GM10266 (cell line): ENCODE data around the gene RPRML.

Experiments
- DNase-seq: peaks from one replicate; pipeline ENCODE4 v3.0.0; 2012; ENCODE audit errors: extremely low spot score
- TF ChIP-seq, protein P1 (sequence below): IDR thresholded peaks from 2 replicates; pipeline ENCODE4 v1.5.1; 2012; ENCODE audit warnings: mild to moderate bottlenecking, low read depth; ENCODE audit not compliant: control insufficient read depth, insufficient read depth; ENCODE audit errors: missing control alignments

RPRML gene

GRCh38 chr17:46950997-46951621 lies 27.9 kb downstream of the RPRML start:
- no peak for DNase-seq
- TF ChIP-seq, protein P1, sequence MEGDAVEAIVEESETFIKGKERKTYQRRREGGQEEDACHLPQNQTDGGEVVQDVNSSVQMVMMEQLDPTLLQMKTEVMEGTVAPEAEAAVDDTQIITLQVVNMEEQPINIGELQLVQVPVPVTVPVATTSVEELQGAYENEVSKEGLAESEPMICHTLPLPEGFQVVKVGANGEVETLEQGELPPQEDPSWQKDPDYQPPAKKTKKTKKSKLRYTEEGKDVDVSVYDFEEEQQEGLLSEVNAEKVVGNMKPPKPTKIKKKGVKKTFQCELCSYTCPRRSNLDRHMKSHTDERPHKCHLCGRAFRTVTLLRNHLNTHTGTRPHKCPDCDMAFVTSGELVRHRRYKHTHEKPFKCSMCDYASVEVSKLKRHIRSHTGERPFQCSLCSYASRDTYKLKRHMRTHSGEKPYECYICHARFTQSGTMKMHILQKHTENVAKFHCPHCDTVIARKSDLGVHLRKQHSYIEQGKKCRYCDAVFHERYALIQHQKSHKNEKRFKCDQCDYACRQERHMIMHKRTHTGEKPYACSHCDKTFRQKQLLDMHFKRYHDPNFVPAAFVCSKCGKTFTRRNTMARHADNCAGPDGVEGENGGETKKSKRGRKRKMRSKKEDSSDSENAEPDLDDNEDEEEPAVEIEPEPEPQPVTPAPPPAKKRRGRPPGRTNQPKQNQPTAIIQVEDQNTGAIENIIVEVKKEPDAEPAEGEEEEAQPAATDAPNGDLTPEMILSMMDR, result no peak

DNA sequence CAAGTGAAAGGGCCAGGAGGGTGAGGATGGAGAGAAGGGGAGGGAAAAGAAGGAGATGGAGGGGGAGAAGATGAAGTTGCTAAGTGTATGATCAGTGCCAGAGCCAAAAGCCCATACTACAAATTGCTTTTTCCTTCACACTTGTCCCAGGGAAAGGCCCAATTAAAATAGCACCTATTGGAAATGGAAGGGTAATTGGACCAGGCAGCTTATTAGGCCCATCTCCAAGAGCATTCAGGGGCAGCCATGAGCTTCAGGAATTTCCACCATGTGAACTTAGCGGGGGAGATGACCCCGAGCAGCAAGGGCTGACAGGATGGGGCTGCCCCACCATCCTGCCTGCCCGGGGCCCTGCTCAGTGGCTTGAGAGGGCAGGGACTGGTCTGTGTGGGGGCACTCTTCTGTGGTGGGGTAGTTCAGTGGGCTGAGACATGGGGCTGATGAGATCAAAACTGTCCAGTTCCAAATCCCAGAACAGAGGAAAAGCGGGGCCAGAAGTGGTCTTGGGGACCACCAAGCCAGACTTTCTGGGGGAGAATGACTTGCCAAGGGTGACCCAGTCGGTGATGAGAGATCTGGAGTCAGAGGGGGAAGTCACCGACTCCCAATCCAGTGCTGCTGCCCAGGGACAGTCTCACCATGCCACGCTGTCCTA lies 28.6 kb downstream of the RPRML start:
- no peak for DNase-seq
- TF ChIP-seq, protein P1, result no peak

DNA sequence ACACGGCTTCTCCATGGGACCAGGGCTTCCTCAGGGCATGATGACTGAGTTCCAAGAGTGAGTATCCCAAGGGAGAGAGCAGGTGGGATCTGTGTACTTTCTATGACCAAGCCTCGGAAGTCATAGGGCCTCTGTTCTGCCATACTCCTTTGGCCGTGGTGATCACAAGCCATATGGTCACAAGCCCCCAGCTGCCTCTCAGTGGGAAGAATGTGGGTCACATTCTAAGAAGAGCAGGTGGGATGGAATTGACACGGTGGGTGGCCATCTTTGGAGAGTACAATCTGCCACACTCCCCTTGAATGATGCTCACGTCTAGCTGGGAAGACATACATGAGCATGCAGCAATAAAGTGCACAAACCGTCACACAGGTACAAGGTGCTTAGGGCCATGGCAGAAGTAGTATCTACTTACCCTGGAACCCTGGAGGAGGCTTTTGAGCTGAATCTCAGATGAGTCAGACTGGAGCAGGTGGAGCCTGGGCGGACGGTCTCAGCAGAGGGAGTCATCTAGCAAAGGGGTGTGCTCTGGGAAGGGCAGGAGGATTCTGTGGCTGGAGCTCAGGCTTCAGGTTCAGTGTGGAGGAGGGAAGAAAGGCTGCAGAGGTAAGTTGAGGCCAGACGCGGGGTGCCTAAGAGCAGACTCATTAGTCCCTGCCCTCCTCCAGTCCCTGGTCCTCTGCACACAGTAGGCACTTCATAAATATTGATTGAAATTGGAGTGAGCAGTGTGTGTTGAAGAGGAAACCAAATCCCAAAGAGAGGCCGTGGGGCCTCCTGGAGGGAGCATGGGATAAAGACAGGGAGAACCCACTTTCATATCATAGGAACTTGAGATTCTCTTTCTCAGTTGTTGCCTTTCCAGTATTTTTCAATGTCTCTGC lies 29.5 kb downstream of the RPRML start:
- TF ChIP-seq, protein P1, result no peak
- no peak for DNase-seq

GRCh38 chr17:46948544-46948943 lies 30.5 kb downstream of the RPRML start:
- DNase-seq, result no peak
- TF ChIP-seq, protein P1, result no peak

- DNase-seq, result no peak
- TF ChIP-seq, protein P1, result no peak
Observed at GRCh38 chr17:46947216-46947615, 31.8 kb downstream of the RPRML start.

DNA sequence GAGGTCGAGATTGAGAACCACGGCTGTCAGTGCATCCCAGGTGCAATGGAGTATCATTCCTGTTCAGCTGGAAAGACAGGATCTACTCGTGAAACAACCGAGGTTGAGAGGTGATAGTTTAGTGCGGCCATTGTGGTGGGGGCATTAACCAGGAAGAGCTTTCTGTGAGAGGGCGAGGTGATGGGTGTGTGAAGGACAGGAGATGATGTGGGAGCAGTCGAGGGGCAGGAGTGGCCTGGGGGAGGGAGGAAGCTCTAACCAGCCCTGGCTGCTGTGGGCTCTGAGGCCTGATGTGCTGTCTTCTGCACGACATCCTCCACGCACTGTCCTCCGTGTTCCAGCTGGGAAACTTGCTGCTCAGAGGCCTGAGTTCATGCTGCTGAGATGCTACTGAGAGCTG lies 34.1 kb downstream of the RPRML start:
- DNase-seq, result no peak
- TF ChIP-seq, protein P1, result no peak
